SK-N-MC (cell line): ENCODE results near the gene TTBK1.

ENCODE experiments used
- EZH2 ChIP-seq: fragments of 200-600 bp; sonication (generic); IDR thresholded peaks from one replicate; pipeline ENCODE4 v1.6.1; 2017; ENCODE audit warnings: antibody characterized with exemption
- FOXP2 ChIP-seq: optimal IDR thresholded peaks from 2 replicates; pipeline ENCODE3; 2011; ENCODE audit warnings: mild to moderate bottlenecking, moderate library complexity; ENCODE audit not compliant: insufficient read depth; ENCODE audit errors: extremely low read length, control extremely low read depth
- POLR2AphosphoS5 ChIP-seq: IDR thresholded peaks from 2 replicates; pipeline ENCODE4 v1.6.1; 2012; ENCODE audit warnings: mild to moderate bottlenecking, low read depth, low read length, borderline replicate concordance

DNA sequence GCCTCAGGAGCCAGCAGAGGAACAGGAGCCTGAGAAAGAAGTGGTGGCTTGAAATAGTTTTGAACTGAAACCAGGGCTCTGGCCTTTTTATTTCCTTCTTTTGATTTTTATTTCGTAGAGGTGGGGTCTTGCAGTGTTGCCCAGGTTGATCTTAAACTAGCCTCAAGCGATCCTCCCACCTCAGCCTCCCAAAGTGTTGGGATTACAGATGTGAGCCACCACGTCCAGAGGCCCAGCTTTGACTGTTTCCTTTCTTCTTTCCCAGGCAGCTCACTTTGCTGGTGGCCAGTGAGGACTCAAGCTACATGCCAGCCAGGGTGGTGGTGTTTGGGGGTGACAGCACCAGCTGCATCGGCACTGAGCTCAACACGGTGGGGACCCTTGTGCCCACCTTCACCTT lies 40.8 kb upstream of the TTBK1 start:
- no peak for TF ChIP-seq POLR2AphosphoS5
- no peak for TF ChIP-seq EZH2
- no peak for TF ChIP-seq FOXP2
